Measurements from ENCODE around the gene HOXC9. TPM values are rescaled to one million over a fixed set of nuclear protein-coding genes. Genes with fewer than 3 reads are reported as not detected.

HOXC9 gene
- total RNA-seq, 1 experiment from 2014 or later = not detected

- H3K9me3 Mint-ChIP-seq = no peaks in the 10 kb centered on the region
- H3K27ac Mint-ChIP-seq = no peak overlapping the region
- H3K36me3 Mint-ChIP-seq = no peaks in the 10 kb centered on the region; the same call in 1 of the 2 replicates
- ATAC-seq (no peak), DNase-seq (ENCODE audit: low spot score) (no peak)
- H3K4me3 Mint-ChIP-seq = no peak overlapping the region
- peaks cover 100% of the 10 kb centered on the region for H3K27me3 Mint-ChIP-seq (ENCODE audit: low read depth)
- ChIA-PET CTCF (interaction anchor here (0.6 to 10.8 kb wide), 5 partner anchors 18 to 216 kb away, joined by 4 to 107 read pairs (median 8); partner anchors contain the start of gene HOXC10), POLR2A (no interaction called here)
- H3K4me1 Mint-ChIP-seq = peaks cover 14% of the 10 kb centered on the region
- TF ChIP-seq ARID4B (CRISPR knock-in tag; IDR thresholded peaks at IDR 0.05; ENCODE audit: borderline replicate concordance) (no peak), AFF4 (CRISPR knock-in tag; IDR thresholded peaks at IDR 0.05; ENCODE audit: borderline replicate concordance) (no peak), ZNF425 (CRISPR knock-in tag; conservative IDR thresholded peaks at IDR 0.05) (no peak), MAX (CRISPR knock-in tag; IDR thresholded peaks at IDR 0.05) (no peak), NR2C2 (CRISPR knock-in tag; IDR thresholded peaks at IDR 0.05) (no peak), MXD4 (CRISPR knock-in tag; IDR thresholded peaks at IDR 0.05; ENCODE audit: borderline replicate concordance) (no peak), CBFB (CRISPR knock-in tag; IDR thresholded peaks at IDR 0.05; ENCODE audit: low read depth) (no peak), ELF4 (CRISPR knock-in tag; IDR thresholded peaks at IDR 0.05; ENCODE audit: low read depth) (no peak), ZNF512 (CRISPR knock-in tag; IDR thresholded peaks at IDR 0.05; ENCODE audit: borderline replicate concordance) (no peak)
Measured at GRCh38 chr12:54003625-54004024, 3.7 kb downstream of the HOXC9 start.

- Mint-ChIP-seq H3K27me3 (ENCODE audit: low read depth) (peaks cover 100% of the 10 kb centered on the region), H3K4me3 (no peak overlapping the region), H3K4me1 (peaks cover 16% of the 10 kb centered on the region), H3K9me3 (no peaks in the 10 kb centered on the region), H3K36me3 (no peaks in the 10 kb centered on the region; the same call in 1 of the 2 replicates), H3K27ac (no peak overlapping the region)
- ChIA-PET CTCF (interaction anchor here (0.6 to 10.8 kb wide), 10 partner anchors 19 to 258 kb away, joined by 3 to 107 read pairs (median 8); partner anchors contain the start of genes HOXC10, HOXC5 and SMUG1), POLR2A (no interaction called here)
- DNase-seq (ENCODE audit: low spot score) = no peak
- TF ChIP-seq PRRX2 (CRISPR knock-in tag; IDR thresholded peaks at IDR 0.05) (no peak), NFATC4 (CRISPR knock-in tag; IDR thresholded peaks at IDR 0.05) (no peak), E2F5 (CRISPR knock-in tag; IDR thresholded peaks at IDR 0.05) (no peak)
- no peak for ATAC-seq
Measured at GRCh38 chr12:54004063-54004840, 4.3 kb downstream of the HOXC9 start.

Measured in WTC11 (cell line).